Keratinocyte (primary cell): Measurements from ENCODE around the gene CDC20. TPM values are rescaled to one million over a fixed set of nuclear protein-coding genes. Genes with fewer than 3 reads are reported as not detected.
A peak's percentile ranks its signal among the peaks of the same experiment; 100 is the strongest.

Experiments used
- DNase-seq: peaks from one replicate; pipeline ENCODE4 v3.0.0-alpha.2; 2011; ENCODE audit warnings: low read depth, missing footprints, low spot score
- FAIRE-seq: peaks from 2 replicates; lab custom pipeline; 2011; peaks lifted over from hg19 to GRCh38; lab: Jason Lieb, UNC
- H2AFZ ChIP-seq: 2 replicates; pipeline ENCODE4 v1.6.0; 2012; ENCODE audit warnings: low read length, control low read depth, inconsistent platforms; ENCODE audit not compliant: control insufficient read depth
- H3K27ac ChIP-seq: 2 replicates; pipeline ENCODE4 v1.5.1; 2011; ENCODE audit warnings: low read length; ENCODE audit not compliant: control insufficient read depth, insufficient read depth
- H3K27me3 ChIP-seq: 3 replicates; pipeline ENCODE4 v1.6.0; 2011; ENCODE audit warnings: low read length; ENCODE audit not compliant: control insufficient read depth, insufficient read depth; ENCODE audit errors: extremely low read depth
- H3K36me3 ChIP-seq, 2 experiments: 2 replicates in 1 of 2; 3 replicates in 1 of 2; pipeline ENCODE4 v1.5.1; 2011; ENCODE audit warnings: low read length in 2 of 2, mild to moderate bottlenecking in 1 of 2; ENCODE audit not compliant: control insufficient read depth in 2 of 2, insufficient read depth in 2 of 2; ENCODE audit errors: extremely low read depth in 1 of 2
- H3K4me1 ChIP-seq: 3 replicates; pipeline ENCODE4 v1.5.1; 2011; ENCODE audit warnings: low read length; ENCODE audit not compliant: control insufficient read depth, insufficient read depth; ENCODE audit errors: extremely low read depth
- H3K4me2 ChIP-seq: 3 replicates; pipeline ENCODE4 v1.6.0; 2011; ENCODE audit warnings: low read depth, low read length; ENCODE audit not compliant: control insufficient read depth, insufficient read depth; ENCODE audit errors: extremely low read depth
- H3K4me3 ChIP-seq, 3 experiments: fragments of 200-600 bp in 1 of 3; sonication (generic) in 1 of 3; 2 replicates in 2 of 3; 3 replicates in 1 of 3; pipeline ENCODE4 v1.5.1; 2011 to 2016; ENCODE audit warnings: low read length in 3 of 3, mild to moderate bottlenecking in 3 of 3, control low read depth in 2 of 3, inconsistent platforms in 1 of 3, low read depth in 1 of 3, mixed read lengths in 1 of 3, mixed run types in 1 of 3, moderate library complexity in 1 of 3; ENCODE audit not compliant: control insufficient read depth in 2 of 3, insufficient read depth in 2 of 3; ENCODE audit errors: extremely low read depth in 1 of 3
- H3K79me2 ChIP-seq: 2 replicates; pipeline ENCODE4 v1.6.0; 2012; ENCODE audit warnings: low read length; ENCODE audit not compliant: control insufficient read depth, insufficient read depth
- H3K9ac ChIP-seq: 3 replicates; pipeline ENCODE4 v1.6.0; 2011; ENCODE audit warnings: low read length; ENCODE audit not compliant: control insufficient read depth, insufficient read depth; ENCODE audit errors: extremely low read depth
- H3K9me1 ChIP-seq: 3 replicates; pipeline ENCODE4 v1.6.0; 2011; ENCODE audit warnings: low read length; ENCODE audit not compliant: control insufficient read depth, insufficient read depth; ENCODE audit errors: extremely low read depth
- H3K9me3 ChIP-seq: 2 replicates; pipeline ENCODE4 v1.5.1; 2012; ENCODE audit warnings: low read depth, low read length; ENCODE audit not compliant: control insufficient read depth
- H4K20me1 ChIP-seq: 3 replicates; pipeline ENCODE4 v1.6.0; 2011; ENCODE audit warnings: low read length; ENCODE audit not compliant: control insufficient read depth, insufficient read depth; ENCODE audit errors: extremely low read depth
- CTCF ChIP-seq, 3 experiments: IDR thresholded peaks in 1 of 3; conservative IDR thresholded peaks in 1 of 3; optimal IDR thresholded peaks in 1 of 3; 2 replicates in 2 of 3; 3 replicates in 1 of 3; pipeline versions ENCODE3 to v1.5.1; 2011; ENCODE audit warnings: low read length in 3 of 3, mild to moderate bottlenecking in 3 of 3, moderate library complexity in 2 of 3, control low read depth in 1 of 3, inconsistent platforms in 1 of 3; ENCODE audit not compliant: insufficient read depth in 2 of 3; ENCODE audit errors: extremely low read depth in 1 of 3
- EZH2 ChIP-seq: IDR thresholded peaks from one replicate; pipeline ENCODE4 v1.6.1; 2012; ENCODE audit warnings: inconsistent platforms, mild to moderate bottlenecking, low read length, moderate library complexity
- dilution Hi-C: fragments of 300-500 bp; cut with MboI; formaldehyde crosslinking; loops from one replicate; pipeline ENCODE4 v1.7.0; 2020; ENCODE audit warnings: low sequenced_read_pairs; ENCODE audit not compliant: extremely low pct_ligation_motif_present
- polyA plus RNA-seq, 5 experiments: library from polyadenylated mRNA; depleted of rRNA in 3 of 5; stranded (reverse) in 3 of 5; stranded (forward) in 1 of 5; unstranded in 1 of 5; fragments of >200 nt; gene quantifications; 1 replicate in 1 of 5; 2 replicates in 3 of 5; 3 replicates in 1 of 5; pipeline versions ENCODE4 v1.2.1 to v1.2.3, GENCODE V29; 2011 to 2012; ENCODE audit warnings: missing spikeins in 2 of 5, low read depth in 1 of 5, low replicate concordance in 1 of 5

Gene CDC20
- polyA plus RNA-seq, 1 donor (not counting 4 experiments of a cell fraction or from before 2014, with no cell fraction given): 84.2 TPM

DNA sequence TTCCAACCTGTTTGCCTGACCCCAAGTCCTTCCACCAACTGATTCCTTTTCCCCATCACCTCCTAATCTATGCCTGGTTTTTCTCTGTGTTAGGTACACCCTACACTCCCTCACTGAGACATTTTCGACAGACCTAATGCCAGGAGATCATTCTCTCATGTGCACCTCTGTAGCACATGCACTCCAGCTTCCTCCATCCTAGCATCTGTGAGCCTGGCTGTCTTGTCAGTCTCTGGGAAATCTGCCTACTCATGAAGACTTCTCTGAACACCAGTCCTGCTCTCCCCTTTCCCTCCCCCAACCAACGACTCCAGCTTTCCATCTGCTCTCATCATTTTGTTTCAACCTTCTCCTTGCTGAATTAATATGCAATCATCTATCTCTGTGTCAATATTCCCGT, 29.8 kb downstream of the CDC20 start:
- Histone ChIP-seq H3K27me3 (no peaks in the 10 kb centered on the region), H3K9ac (peak overlapping the region; percentile 85), H3K36me3 (peaks cover 25 to 31% of the 10 kb centered on the region in 2 experiments), H3K4me1 (peaks cover 16% of the 10 kb centered on the region), H3K27ac (peak overlapping the region; percentile 74), H3K9me1 (no peaks in the 10 kb centered on the region), H3K4me2 (peak overlapping the region; percentile 93), H3K79me2 (peaks cover 42% of the 10 kb centered on the region), H3K9me3 (no peaks in the 10 kb centered on the region), H2AFZ (no peak overlapping the region), H4K20me1 (no peaks in the 10 kb centered on the region), H3K4me3 (peak overlapping the region; percentile 89 to 96 (median 95))
- no peak for DNase-seq
- dilution Hi-C loops: no loop called here
- no peak for FAIRE-seq
- TF ChIP-seq CTCF (optimal IDR thresholded peaks at IDR 0.05 in 1 of 3, IDR thresholded peaks at IDR 0.05 in 1 of 3, conservative IDR thresholded peaks at IDR 0.05 in 1 of 3; ENCODE audit: extremely low read depth in 1 of 3, insufficient read depth in 2 of 3, low read length in 3 of 3) (no peak), EZH2 (no peak)

- FAIRE-seq (peak; percentile 88), DNase-seq (peak; percentile 81)
- TF ChIP-seq CTCF (optimal IDR thresholded peaks at IDR 0.05 in 1 of 3, IDR thresholded peaks at IDR 0.05 in 1 of 3, conservative IDR thresholded peaks at IDR 0.05 in 1 of 3; ENCODE audit: extremely low read depth in 1 of 3, insufficient read depth in 2 of 3, low read length in 3 of 3): no peak
- no peak for TF ChIP-seq EZH2
- Histone ChIP-seq H3K9me3 (no peaks in the 10 kb centered on the region), H4K20me1 (no peaks in the 10 kb centered on the region), H3K4me2 (peak within 1 kb of the TSS; percentile 94), H3K9me1 (no peaks in the 10 kb centered on the region), H3K27ac (peak within 1 kb of the TSS; percentile 74), H2AFZ (peak within 1 kb of the TSS; percentile 98), H3K4me1 (peaks cover 16% of the 10 kb centered on the region), H3K9ac (peak within 1 kb of the TSS; percentile 85), H3K36me3 (peaks cover 18 to 25% of the 10 kb centered on the region in 2 experiments), H3K4me3 (peak within 1 kb of the TSS; percentile 89 to 96 (median 95)), H3K79me2 (peaks cover 45% of the 10 kb centered on the region), H3K27me3 (no peaks in the 10 kb centered on the region)
- dilution Hi-C loops: no loop called here
Observed at GRCh38 chr1:43389326-43390313, 30.8 kb downstream of the CDC20 start, which contains the start of the genes MED8 and SZT2. MED8 (minus strand) TSS chr1:43389800; CDS start chr1:43389764, 36 bp downstream. SZT2 (plus strand) TSS chr1:43389899; CDS start chr1:43389969, 70 bp downstream.
